ENCODE data around the gene GFI1. TPM values are rescaled to one million over a fixed set of nuclear protein-coding genes. Genes with fewer than 3 reads are reported as not detected.
"Not testable (repeated sequence)": the region's sequence is repeated elsewhere in the genome, so short reads cannot be mapped to it uniquely, and the experiment has no call there.

The GFI1 gene
- total RNA-seq (under 1 TPM in 8 of 9 donors, not detected in 1; 0.11 to 0.93 (median 0.34) TPM), polyA plus RNA-seq (under 1 TPM; 0.29 to 0.40 (median 0.32) TPM)
- long read RNA-seq, donor 1, result 0 reads
- long read RNA-seq, donor 2, result 0 reads
- long read RNA-seq, donor 3, result 0 reads
- long read RNA-seq, donor 4, result 0 reads
- long read RNA-seq, donor 5, partial matches to known transcripts, result 0 of 2 reads
- long read RNA-seq, donor 5, other reads (novel, unspliced or antisense), result 1 of 2 reads
- long read RNA-seq, donor 6, result 0 reads
- long read RNA-seq, donor 7, result 0 reads
- long read RNA-seq, donor 8, result 0 reads
- long read RNA-seq, donor 9, result 0 reads
- long read RNA-seq, donor 10, result 0 reads

- 2 to 4% (median 4%) methylated on average over 13 to 77 of the region's 77 CpGs for WGBS, 4 donors
- Histone ChIP-seq H3K4me1 (replicated peaks in 1 of 2) (peaks cover 44 to 49% of the 10 kb centered on the region in 2 donors), H3K27ac (peak within 1 kb of the TSS in 1 of 5 donors; percentile 10), H3K36me3 (replicated peaks in 1 of 2) (no peaks in the 10 kb centered on the region), H3K9me3 (replicated peaks in 1 of 3) (no peaks in the 10 kb centered on the region), H3K27me3 (peaks cover 47% of the 10 kb centered on the region), H3K4me3 (peak within 1 kb of the TSS in 3 of 4 donors; percentile 11 to 62 (median 32))
- intact Hi-C loops (cut with DNase I), result no loop called here
- no peak for TF ChIP-seq CTCF (IDR thresholded peaks at IDR 0.05)
- no peak for TF ChIP-seq POLR2A (IDR thresholded peaks at IDR 0.05)
- DNase-seq, result peak in 4 of 7 donors; percentile 16 to 22 (median 18)
Measured at GRCh38 chr1:92486251-92487077, at the start of gene GFI1. TSS of gene GFI1 (minus strand) at chr1:92486925. CDS start at chr1:92483487, 3,438 bp downstream.

- H3K27ac ChIP-seq; DNase-seq; intact Hi-C loops (cut with DNase I); H3K27me3 ChIP-seq; H3K9me3 ChIP-seq (replicated peaks in 1 of 3); H3K4me3 ChIP-seq; H3K36me3 ChIP-seq (replicated peaks in 1 of 2): not testable (repeated sequence)
- WGBS, 4 donors, result 91 to 97% (median 94%) methylated on average over 4 of the region's 4 CpGs
- H3K4me1 ChIP-seq (replicated peaks in 1 of 2), result peaks cover 12 to 13% of the 10 kb centered on the region in 2 donors
Measured at GRCh38 chr1:92532371-92532770, 45.6 kb upstream of the GFI1 start.

- H3K27ac ChIP-seq; DNase-seq; intact Hi-C loops (cut with DNase I); H3K4me1 ChIP-seq (replicated peaks in 1 of 2); H3K36me3 ChIP-seq (replicated peaks in 1 of 2); H3K27me3 ChIP-seq; H3K4me3 ChIP-seq; H3K9me3 ChIP-seq (replicated peaks in 1 of 3): not testable (repeated sequence)
- 94 to 98% (median 95%) methylated on average over 3 of the region's 3 CpGs for WGBS, 4 donors
Measured at GRCh38 chr1:92531939-92532338, 45.2 kb upstream of the GFI1 start.

- H3K9me3 ChIP-seq (replicated peaks in 1 of 3), result no peaks in the 10 kb centered on the region
- intact Hi-C loops (cut with DNase I), result no loop called here
- DNase-seq, result no peak
- no peak overlapping the region for H3K4me3 ChIP-seq
- 95 to 100% (median 97%) methylated on average over 2 of the region's 2 CpGs for WGBS, 4 donors
- H3K27me3 ChIP-seq, result no peaks in the 10 kb centered on the region
- no peak overlapping the region for H3K27ac ChIP-seq
- no peaks in the 10 kb centered on the region for H3K36me3 ChIP-seq (replicated peaks in 1 of 2)
- no peaks in the 10 kb centered on the region for H3K4me1 ChIP-seq (replicated peaks in 1 of 2)
- TF ChIP-seq CTCF (IDR thresholded peaks at IDR 0.05) (no peak), POLR2A (IDR thresholded peaks at IDR 0.05) (no peak)
Measured at GRCh38 chr1:92527670-92528069, 40.9 kb upstream of the GFI1 start.

GRCh38 chr1:92524944-92525590, 38.3 kb upstream of the GFI1 start:
- intact Hi-C loops (cut with DNase I); H3K9me3 ChIP-seq (replicated peaks in 1 of 3); H3K27me3 ChIP-seq; H3K4me3 ChIP-seq; H3K4me1 ChIP-seq (replicated peaks in 1 of 2); H3K36me3 ChIP-seq (replicated peaks in 1 of 2): not testable (repeated sequence)
- DNase-seq, result peak in 6 of 7 donors; percentile 54 to 59 (median 56)
- WGBS, 4 donors, result 67 to 72% (median 70%) methylated on average over 9 of the region's 9 CpGs
- peak overlapping the region in 1 of 5 donors; percentile 23 for H3K27ac ChIP-seq

Data from adrenal gland (tissue), 19 donors.